MM.1S (cell line): Measurements from ENCODE around the gene RABGAP1L.

Source experiments
- DNase-seq: peaks from one replicate; pipeline ENCODE4 v3.0.0-alpha.2; 2015
- H2AFZ ChIP-seq: fragments of 300-600 bp; sonication (generic); 2 replicates; pipeline ENCODE4 v1.6.0; 2016; ENCODE audit warnings: antibody characterized with exemption, low read length
- H3F3A ChIP-seq: fragments of 300-600 bp; sonication (generic); 2 replicates; pipeline ENCODE4 v1.6.1; 2016; ENCODE audit warnings: mild to moderate bottlenecking, antibody characterized with exemption, low read length, moderate library complexity, mixed read lengths; ENCODE audit not compliant: insufficient read depth
- H3K27ac ChIP-seq: fragments of 300-600 bp; sonication (generic); 2 replicates; pipeline ENCODE4 v1.5.1; 2016; ENCODE audit warnings: mild to moderate bottlenecking, low read length
- H3K27me3 ChIP-seq: fragments of 300-600 bp; sonication (generic); replicated peaks from 2 replicates; pipeline ENCODE4 v1.6.0; 2016; ENCODE audit warnings: low read length; ENCODE audit not compliant: insufficient read depth
- H3K36me3 ChIP-seq: fragments of 300-600 bp; sonication (generic); replicated peaks from 2 replicates; pipeline ENCODE4 v1.6.1; 2016; ENCODE audit warnings: mild to moderate bottlenecking, low read length, mixed read lengths; ENCODE audit not compliant: insufficient read depth
- H3K4me1 ChIP-seq: fragments of 300-600 bp; sonication (generic); 2 replicates; pipeline ENCODE4 v1.6.1; 2016; ENCODE audit warnings: low read length, mixed read lengths
- H3K4me2 ChIP-seq: fragments of 300-600 bp; sonication (generic); 2 replicates; pipeline ENCODE4 v1.6.0; 2016; ENCODE audit warnings: low read depth, low read length
- H3K4me3 ChIP-seq: fragments of 300-600 bp; sonication (generic); 2 replicates; pipeline ENCODE4 v1.5.1; 2016; ENCODE audit warnings: low read length, mixed read lengths
- H3K79me2 ChIP-seq: fragments of 300-600 bp; sonication (generic); 2 replicates; pipeline ENCODE4 v1.6.1; 2016; ENCODE audit warnings: mixed run types, low read length, mixed read lengths
- H3K9ac ChIP-seq: fragments of 300-600 bp; sonication (generic); 2 replicates; pipeline ENCODE4 v1.6.1; 2016; ENCODE audit warnings: low read length, mixed read lengths
- H3K9me2 ChIP-seq: fragments of 300-600 bp; sonication (generic); replicated peaks from 2 replicates; pipeline ENCODE4 v1.6.1; 2016; ENCODE audit warnings: mild to moderate bottlenecking, low read length, mixed read lengths; ENCODE audit not compliant: insufficient read depth
- H3K9me3 ChIP-seq: fragments of 300-600 bp; sonication (generic); replicated peaks from 2 replicates; pipeline ENCODE4 v1.6.1; 2016; ENCODE audit warnings: mild to moderate bottlenecking, low read length, mixed read lengths; ENCODE audit not compliant: insufficient read depth
- H4K20me1 ChIP-seq: fragments of 300-600 bp; sonication (generic); 2 replicates; pipeline ENCODE4 v1.6.1; 2016; ENCODE audit warnings: mild to moderate bottlenecking, low read length, moderate library complexity, mixed read lengths; ENCODE audit not compliant: insufficient read depth
- CTCF ChIP-seq: fragments of 300-600 bp; sonication (generic); IDR thresholded peaks from 2 replicates; pipeline ENCODE4 v1.5.1; 2016; ENCODE audit warnings: antibody characterized with exemption, low read length, mixed read lengths
- EZH2 ChIP-seq: fragments of 300-600 bp; sonication (generic); optimal IDR thresholded peaks from 2 replicates; pipeline ENCODE3; 2017; ENCODE audit warnings: low read depth, mild to moderate bottlenecking, antibody characterized with exemption, low read length, mixed read lengths
- EZH2phosphoT487 ChIP-seq: fragments of 300-600 bp; sonication (generic); IDR thresholded peaks from 2 replicates; pipeline ENCODE4 v1.6.1; 2018; ENCODE audit warnings: antibody characterized with exemption, low read length

The RABGAP1L gene

DNA sequence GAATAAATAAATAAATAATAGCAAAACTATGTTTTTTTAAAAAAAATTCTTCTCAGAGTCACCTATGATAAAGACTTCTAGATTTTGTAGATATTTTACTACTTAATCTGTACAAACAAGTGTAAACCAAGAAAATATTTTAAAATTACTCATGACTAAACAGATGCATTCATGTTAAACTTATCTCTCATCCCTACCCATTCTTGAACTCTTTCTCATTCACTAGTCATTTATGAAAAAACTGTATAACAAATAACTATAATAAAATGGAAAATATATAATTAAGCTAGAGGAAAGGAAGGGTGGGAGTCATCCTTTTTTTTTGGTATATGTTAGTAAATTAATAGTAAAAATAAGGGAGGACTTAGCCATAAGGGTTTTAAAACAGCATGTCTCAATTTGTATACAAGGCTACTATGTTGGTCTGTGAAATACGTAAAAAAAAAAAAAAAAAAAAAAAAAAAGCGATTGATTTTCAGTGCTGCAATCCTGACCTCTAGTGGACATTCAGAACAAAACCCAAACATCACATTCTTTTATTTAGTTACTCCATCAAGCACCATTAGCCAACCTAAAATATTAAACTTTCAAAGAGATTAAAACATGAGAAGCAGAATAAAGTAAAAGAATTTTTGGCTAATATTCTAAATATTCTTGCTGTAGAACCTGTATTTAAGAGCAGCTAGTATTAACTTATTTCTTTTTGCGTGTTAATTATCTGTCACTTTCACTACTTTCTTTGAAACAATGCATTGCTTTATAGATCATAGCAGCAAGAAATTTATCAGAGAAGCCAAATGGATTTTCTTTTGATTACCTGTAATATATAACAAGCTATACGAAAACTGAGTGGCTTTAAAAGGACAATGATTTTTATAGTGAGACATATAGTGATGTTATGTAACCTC lies 584.6 kb downstream of the RABGAP1L start:
- peak; percentile 67 for DNase-seq
- Histone ChIP-seq H3K4me2 (no peak overlapping the region), H3K9me2 (no peaks in the 10 kb centered on the region), H3K79me2 (no peaks in the 10 kb centered on the region), H3K4me3 (no peak overlapping the region), H3F3A (no peaks in the 10 kb centered on the region), H3K9me3 (no peaks in the 10 kb centered on the region), H2AFZ (no peak overlapping the region), H3K27ac (no peak overlapping the region), H3K27me3 (no peaks in the 10 kb centered on the region), H3K4me1 (peaks cover 17% of the 10 kb centered on the region), H3K36me3 (no peaks in the 10 kb centered on the region), H4K20me1 (no peaks in the 10 kb centered on the region), H3K9ac (no peak overlapping the region)
- TF ChIP-seq EZH2 (no peak), CTCF (peak; percentile 68)

- no peak for TF ChIP-seq CTCF
- TF ChIP-seq EZH2phosphoT487 = no peak
- TF ChIP-seq EZH2 = no peak
- no peaks in the 10 kb centered on the region for H3K9me2 ChIP-seq
- peaks cover 14% of the 10 kb centered on the region for H3K4me1 ChIP-seq
- no peaks in the 10 kb centered on the region for H3K36me3 ChIP-seq
- H3F3A ChIP-seq = no peaks in the 10 kb centered on the region
- H3K9me3 ChIP-seq = no peaks in the 10 kb centered on the region
- H3K27ac ChIP-seq = no peak overlapping the region
- H3K79me2 ChIP-seq = no peaks in the 10 kb centered on the region
- H3K4me3 ChIP-seq = no peak overlapping the region
- no peak for DNase-seq
- H3K9ac ChIP-seq = no peak overlapping the region
- no peak overlapping the region for H2AFZ ChIP-seq
- no peaks in the 10 kb centered on the region for H3K27me3 ChIP-seq
- H3K4me2 ChIP-seq = no peak overlapping the region
- no peaks in the 10 kb centered on the region for H4K20me1 ChIP-seq
These were observed 585.6 kb downstream of the RABGAP1L start for GRCh38 chr1:174744886-174745285.

DNA sequence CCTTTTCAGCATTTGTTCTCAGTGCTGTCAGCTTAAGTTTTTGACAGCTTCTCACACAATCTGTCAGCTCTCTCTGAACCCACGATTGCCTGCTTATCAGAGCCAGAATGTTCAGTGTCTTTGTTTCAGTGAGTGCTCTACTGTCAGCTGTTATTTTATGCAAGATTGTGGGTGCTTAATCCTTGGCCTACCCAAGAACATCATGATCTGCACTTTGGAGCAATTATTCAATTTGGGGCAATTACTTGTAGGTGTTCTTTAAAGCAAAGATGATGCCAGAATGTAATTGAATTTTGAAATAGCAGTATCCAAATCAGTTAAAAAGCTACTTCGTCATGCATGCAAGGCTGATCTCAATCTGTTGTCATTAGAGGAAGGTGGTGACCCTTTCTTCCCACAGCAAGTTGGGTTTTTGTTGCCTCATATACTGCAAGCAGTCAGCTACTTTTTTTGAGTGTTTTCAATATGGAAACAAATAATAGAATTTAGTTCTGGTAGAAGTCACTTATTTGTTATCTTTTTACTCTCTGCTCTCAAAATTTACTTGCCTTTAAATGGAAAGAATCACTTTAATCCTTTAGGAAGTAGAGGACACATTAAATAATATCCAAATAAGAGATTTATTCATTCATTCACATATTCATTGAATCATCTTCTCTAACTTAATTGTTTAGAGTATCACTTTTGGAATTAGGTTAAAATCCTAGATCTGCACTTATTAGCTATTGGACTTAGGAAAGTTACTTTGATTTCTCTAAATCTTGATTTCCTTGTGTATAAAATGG lies 586.9 kb downstream of the RABGAP1L start:
- Histone ChIP-seq H3K4me2 (no peak overlapping the region), H3K79me2 (no peaks in the 10 kb centered on the region), H3F3A (no peaks in the 10 kb centered on the region), H3K4me3 (no peak overlapping the region), H3K4me1 (peaks cover under 1% of the 10 kb centered on the region; the same call in 1 of the 2 replicates), H2AFZ (no peak overlapping the region), H3K27me3 (no peaks in the 10 kb centered on the region), H3K36me3 (no peaks in the 10 kb centered on the region), H3K9ac (no peak overlapping the region), H4K20me1 (no peaks in the 10 kb centered on the region), H3K9me3 (no peaks in the 10 kb centered on the region), H3K9me2 (no peaks in the 10 kb centered on the region), H3K27ac (no peak overlapping the region)
- TF ChIP-seq EZH2phosphoT487 = no peak
- no peak for TF ChIP-seq EZH2
- TF ChIP-seq CTCF = no peak
- DNase-seq = no peak
